ENCODE measurements around the gene HES5. TPM values are rescaled to one million over a fixed set of nuclear protein-coding genes. Genes with fewer than 3 reads are reported as not detected.

Gene HES5
- total RNA-seq, 6 experiments from 2014 or later: 0.28 to 0.57 (median 0.36) TPM; not detected in 1

GRCh38 chr1:2499260-2499659 is 30.8 kb downstream of the HES5 start:
- no peak for DNase-seq
- Mint-ChIP-seq H3K4me1 (ENCODE audit: low read depth) (peaks cover 4% of the 10 kb centered on the region), H3K27ac (no peak overlapping the region), H3K4me3 (no peak overlapping the region), H3K27me3 (ENCODE audit: insufficient read depth) (peaks cover 8% of the 10 kb centered on the region), H3K36me3 (ENCODE audit: low read depth) (no peaks in the 10 kb centered on the region), H3K9me3 (no peaks in the 10 kb centered on the region)
- TF ChIP-seq CTCF (IDR thresholded peaks at IDR 0.05): no peak

- Mint-ChIP-seq H3K4me1 (ENCODE audit: low read depth) (peaks cover 10% of the 10 kb centered on the region), H3K9me3 (no peaks in the 10 kb centered on the region), H3K36me3 (ENCODE audit: low read depth) (no peaks in the 10 kb centered on the region), H3K27ac (no peak overlapping the region), H3K4me3 (no peak overlapping the region), H3K27me3 (ENCODE audit: insufficient read depth) (peaks cover 10% of the 10 kb centered on the region)
- TF ChIP-seq CTCF (IDR thresholded peaks at IDR 0.05): no peak
- DNase-seq: no peak
These were observed 31.4 kb downstream of the HES5 start for GRCh38 chr1:2498648-2499047.

GRCh38 chr1:2497891-2498290 is 32.2 kb downstream of the HES5 start:
- no peak overlapping the region for H3K4me3 Mint-ChIP-seq

GRCh38 chr1:2496746-2497145 is 33.3 kb downstream of the HES5 start:
- Mint-ChIP-seq H3K4me1 (ENCODE audit: low read depth) (peaks cover 13% of the 10 kb centered on the region), H3K4me3 (no peak overlapping the region), H3K9me3 (no peaks in the 10 kb centered on the region), H3K27ac (no peak overlapping the region), H3K36me3 (ENCODE audit: low read depth) (no peaks in the 10 kb centered on the region), H3K27me3 (ENCODE audit: insufficient read depth) (peaks cover 16% of the 10 kb centered on the region)
- no peak for DNase-seq
- no peak for TF ChIP-seq CTCF (IDR thresholded peaks at IDR 0.05)

More at GRCh38 chr1:2497891-2498290, 32.2 kb downstream of the HES5 start:
- no peak overlapping the region for H3K27ac Mint-ChIP-seq
- H3K27me3 Mint-ChIP-seq (ENCODE audit: insufficient read depth): peaks cover 12% of the 10 kb centered on the region
- DNase-seq: no peak
- no peaks in the 10 kb centered on the region for H3K36me3 Mint-ChIP-seq (ENCODE audit: low read depth)
- no peaks in the 10 kb centered on the region for H3K9me3 Mint-ChIP-seq
- peaks cover 13% of the 10 kb centered on the region for H3K4me1 Mint-ChIP-seq (ENCODE audit: low read depth)
- no peak for TF ChIP-seq CTCF (IDR thresholded peaks at IDR 0.05)

GRCh38 chr1:2496087-2496622 is 33.9 kb downstream of the HES5 start:
- DNase-seq: no peak
- no peak overlapping the region for H3K27ac Mint-ChIP-seq
- no peaks in the 10 kb centered on the region for H3K9me3 Mint-ChIP-seq
- TF ChIP-seq CTCF (IDR thresholded peaks at IDR 0.05): no peak
- no peak overlapping the region for H3K4me3 Mint-ChIP-seq
- peaks cover 20% of the 10 kb centered on the region for H3K27me3 Mint-ChIP-seq (ENCODE audit: insufficient read depth)
- peaks cover 13% of the 10 kb centered on the region for H3K4me1 Mint-ChIP-seq (ENCODE audit: low read depth)
- no peaks in the 10 kb centered on the region for H3K36me3 Mint-ChIP-seq (ENCODE audit: low read depth)

- TF ChIP-seq CTCF (IDR thresholded peaks at IDR 0.05): no peak
- Mint-ChIP-seq H3K4me3 (no peak overlapping the region), H3K27me3 (ENCODE audit: insufficient read depth) (peaks cover 20% of the 10 kb centered on the region), H3K27ac (no peak overlapping the region), H3K4me1 (ENCODE audit: low read depth) (peaks cover 13% of the 10 kb centered on the region), H3K9me3 (no peaks in the 10 kb centered on the region), H3K36me3 (ENCODE audit: low read depth) (no peaks in the 10 kb centered on the region)
- no peak for DNase-seq
These were observed 34.5 kb downstream of the HES5 start for GRCh38 chr1:2495546-2495945.
